Right hindlimb (tissue), 1 donor: ENCODE measurements around the gene LRPAP1.
"Not testable (repeated sequence)": the region's sequence is repeated elsewhere in the genome, so short reads cannot be mapped to it uniquely, and the experiment has no call there.

ENCODE experiments used
- DNase-seq: peaks from one replicate; pipeline ENCODE4 v3.0.0-alpha.2; 2018

LRPAP1 gene

GRCh38 chr4:3531879-3532750, at the start of gene LRPAP1:
Gene LRPAP1, minus strand, starts transcription at chr4:3532422. Its CDS starts 10 bp downstream, at chr4:3532412.
- DNase-seq: peak; percentile 96

- DNase-seq: not testable (repeated sequence)
Observed at GRCh38 chr4:3581334-3582090, 49.3 kb upstream of the LRPAP1 start.

GRCh38 chr4:3580859-3581258, 48.6 kb upstream of the LRPAP1 start:
- not testable (repeated sequence) for DNase-seq

GRCh38 chr4:3578527-3579144, 46.4 kb upstream of the LRPAP1 start:
- not testable (repeated sequence) for DNase-seq

- DNase-seq: not testable (repeated sequence)
Observed at GRCh38 chr4:3578052-3578451, 45.8 kb upstream of the LRPAP1 start.

- not testable (repeated sequence) for DNase-seq
Observed at GRCh38 chr4:3577208-3577892, 45.1 kb upstream of the LRPAP1 start.

- DNase-seq: not testable (repeated sequence)
Observed at GRCh38 chr4:3576533-3577207, 44.4 kb upstream of the LRPAP1 start.

GRCh38 chr4:3575426-3576369, 43.5 kb upstream of the LRPAP1 start:
- DNase-seq: not testable (repeated sequence)

- not testable (repeated sequence) for DNase-seq
Observed at GRCh38 chr4:3574865-3575264, 42.6 kb upstream of the LRPAP1 start.

GRCh38 chr4:3574346-3574745, 42.1 kb upstream of the LRPAP1 start:
- not testable (repeated sequence) for DNase-seq

- no peak for DNase-seq
Observed at GRCh38 chr4:3573131-3573530, 40.9 kb upstream of the LRPAP1 start.

- no peak for DNase-seq
Observed at GRCh38 chr4:3572363-3572762, 40.1 kb upstream of the LRPAP1 start.

GRCh38 chr4:3571921-3572320, 39.7 kb upstream of the LRPAP1 start:
- DNase-seq: no peak

- DNase-seq: not testable (repeated sequence)
Observed at GRCh38 chr4:3570923-3571322, 38.7 kb upstream of the LRPAP1 start.

- not testable (repeated sequence) for DNase-seq
Observed at GRCh38 chr4:3569611-3570010, 37.4 kb upstream of the LRPAP1 start.

- DNase-seq: not testable (repeated sequence)
Observed at GRCh38 chr4:3566701-3567100, 34.5 kb upstream of the LRPAP1 start.

- not testable (repeated sequence) for DNase-seq
Observed at GRCh38 chr4:3566301-3566700, 34.1 kb upstream of the LRPAP1 start.

GRCh38 chr4:3564948-3565347, 32.7 kb upstream of the LRPAP1 start:
- not testable (repeated sequence) for DNase-seq

- DNase-seq: no peak
Observed at GRCh38 chr4:3563403-3563802, 31.2 kb upstream of the LRPAP1 start.

GRCh38 chr4:3562127-3562526, 29.9 kb upstream of the LRPAP1 start:
- DNase-seq: not testable (repeated sequence)

GRCh38 chr4:3560465-3560864, 28.2 kb upstream of the LRPAP1 start:
- DNase-seq: not testable (repeated sequence)
